Prostate gland (tissue), 2 donors: Measurements from ENCODE around the gene IGFBP3. TPM values are rescaled to one million over a fixed set of nuclear protein-coding genes. Genes with fewer than 3 reads are reported as not detected.
A peak's percentile ranks its signal among the peaks of the same experiment; 100 is the strongest.

Experiments
- DNase-seq: peaks from one replicate; pipeline ENCODE4 v3.0.0-alpha.2; 2019; ENCODE audit warnings: low spot score
- H3K27ac ChIP-seq, 2 donors: fragments of 200-600 bp; sonication (generic); 2 replicates each; pipeline ENCODE4 v1.5.1; 2017 to 2019
- H3K27me3 ChIP-seq: fragments of 200-600 bp; sonication (generic); replicated peaks from 2 replicates; pipeline ENCODE4 v1.5.1; 2019; ENCODE audit not compliant: insufficient read depth
- H3K36me3 ChIP-seq, 2 donors: fragments of 200-600 bp; sonication (generic); 1 replicate in 1 of 2; 2 replicates in 1 of 2; pipeline versions ENCODE4 v1.5.1 to v1.8.1; 2017 to 2019
- H3K4me1 ChIP-seq: fragments of 200-600 bp; sonication (generic); replicated peaks from 2 replicates; pipeline ENCODE4 v1.5.1; 2019
- H3K4me3 ChIP-seq, 2 donors: fragments of 200-600 bp; sonication (generic); 2 replicates each; pipeline ENCODE4 v1.5.1; 2017 to 2019
- H3K9me3 ChIP-seq: fragments of 200-600 bp; sonication (generic); 2 replicates; pipeline ENCODE4 v1.5.1; 2017
- POLR2A ChIP-seq: fragments of 450-650 bp; IDR thresholded peaks from one replicate; pipeline ENCODE4 v1.6.1; 2016; ENCODE audit warnings: antibody characterized with exemption, mild to moderate bottlenecking
- POLR2AphosphoS5 ChIP-seq: sonication (generic); formaldehyde crosslinking; IDR thresholded peaks from one replicate; pipeline ENCODE4 v1.6.1; 2017; ENCODE audit warnings: antibody characterized with exemption
- WGBS: methylation state at CpG from one replicate; pipeline ENCODE4 v1.1.5; 2018; 5-methylcytosine and 5-hydroxymethylcytosine counted together
- intact Hi-C: fragments of 100-400 bp; cut with DNase I; formaldehyde crosslinking; loops from one replicate; pipeline ENCODE4 v1.14.2; 2022
- total RNA-seq, 2 donors: library from RNA; depleted of rRNA; stranded (reverse); fragments of >200 nt; gene quantifications; one replicate each; pipeline ENCODE4 v1.1.0, GENCODE V29; 2016
- TF ChIP-seq, protein P1 (sequence below), 4 experiments: fragments of 200-600 bp in 2 of 4; fragments of 450-650 bp in 2 of 4; sonication (generic) in 2 of 4; IDR thresholded peaks; 1 replicate in 3 of 4; 2 replicates in 1 of 4; pipeline ENCODE4 v1.5.1; 2016 to 2019; ENCODE audit warnings: antibody characterized with exemption in 4 of 4, mild to moderate bottlenecking in 2 of 4, moderate library complexity in 2 of 4

The IGFBP3 gene
- total RNA-seq, 2 donors from 2014 or later = 71.6 to 105 TPM

- TF ChIP-seq POLR2A (no peak), POLR2AphosphoS5 (no peak)
- TF ChIP-seq, protein P1, sequence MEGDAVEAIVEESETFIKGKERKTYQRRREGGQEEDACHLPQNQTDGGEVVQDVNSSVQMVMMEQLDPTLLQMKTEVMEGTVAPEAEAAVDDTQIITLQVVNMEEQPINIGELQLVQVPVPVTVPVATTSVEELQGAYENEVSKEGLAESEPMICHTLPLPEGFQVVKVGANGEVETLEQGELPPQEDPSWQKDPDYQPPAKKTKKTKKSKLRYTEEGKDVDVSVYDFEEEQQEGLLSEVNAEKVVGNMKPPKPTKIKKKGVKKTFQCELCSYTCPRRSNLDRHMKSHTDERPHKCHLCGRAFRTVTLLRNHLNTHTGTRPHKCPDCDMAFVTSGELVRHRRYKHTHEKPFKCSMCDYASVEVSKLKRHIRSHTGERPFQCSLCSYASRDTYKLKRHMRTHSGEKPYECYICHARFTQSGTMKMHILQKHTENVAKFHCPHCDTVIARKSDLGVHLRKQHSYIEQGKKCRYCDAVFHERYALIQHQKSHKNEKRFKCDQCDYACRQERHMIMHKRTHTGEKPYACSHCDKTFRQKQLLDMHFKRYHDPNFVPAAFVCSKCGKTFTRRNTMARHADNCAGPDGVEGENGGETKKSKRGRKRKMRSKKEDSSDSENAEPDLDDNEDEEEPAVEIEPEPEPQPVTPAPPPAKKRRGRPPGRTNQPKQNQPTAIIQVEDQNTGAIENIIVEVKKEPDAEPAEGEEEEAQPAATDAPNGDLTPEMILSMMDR (IDR thresholded peaks at IDR 0.05) = no peak
- intact Hi-C loops = no loop called here
Measured at GRCh38 chr7:45873035-45873354, 48.1 kb downstream of the IGFBP3 start, which contains the start of gene CCDC201. TSS of gene CCDC201 (minus strand) at chr7:45873082. CDS start at chr7:45873007, 75 bp downstream.

DNA sequence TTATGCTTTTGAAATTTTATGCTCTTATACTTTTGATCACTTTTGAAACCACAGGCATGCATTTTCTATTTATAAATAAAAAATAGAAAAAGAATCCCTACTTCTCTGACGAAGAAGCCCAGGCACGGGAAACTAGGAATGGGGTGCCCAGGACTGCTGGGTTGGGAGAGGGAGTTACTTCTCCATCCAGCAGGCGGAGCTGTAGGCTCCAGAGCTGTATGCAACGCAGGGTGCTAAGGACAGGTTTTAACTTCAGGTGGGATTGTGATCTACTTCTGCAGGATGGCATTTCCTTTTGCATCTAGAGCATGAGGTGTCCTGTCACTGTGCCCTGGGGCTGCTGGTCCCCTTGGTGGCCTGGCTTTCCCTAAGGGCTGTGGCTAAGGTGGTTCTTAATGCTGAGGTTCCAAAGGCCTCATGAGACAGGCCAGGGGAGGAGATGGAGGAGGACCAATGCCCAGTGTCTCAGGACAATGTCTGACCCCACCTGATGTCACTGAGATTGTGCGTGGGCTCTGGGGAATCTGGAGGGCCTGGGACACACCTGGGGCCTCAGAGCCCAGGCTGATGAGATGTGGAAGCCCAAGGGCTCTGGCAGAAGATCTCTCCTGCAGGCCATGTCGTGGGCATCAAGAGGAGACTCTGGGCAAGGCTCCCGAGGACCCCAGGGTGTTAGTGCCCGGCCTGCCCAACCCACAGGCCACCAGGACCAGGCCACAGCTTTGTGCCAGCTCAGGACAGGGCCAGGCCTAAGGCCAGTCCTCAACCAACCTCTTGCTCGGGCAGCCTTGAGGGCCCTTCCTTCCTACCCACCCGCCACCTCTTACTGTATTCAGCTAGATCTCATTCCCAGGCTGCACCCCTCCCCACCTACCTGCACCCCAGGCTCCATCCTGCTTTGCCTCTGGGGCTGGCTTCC lies 48.7 kb downstream of the IGFBP3 start:
- TF ChIP-seq, protein P1 (IDR thresholded peaks at IDR 0.05) = peak in 1 of 4 experiments; percentile 14
- no peak for TF ChIP-seq POLR2AphosphoS5
- DNase-seq = no peak
- Histone ChIP-seq H3K27me3 (no peaks in the 10 kb centered on the region), H3K4me1 (no peaks in the 10 kb centered on the region), H3K4me3 (no peak overlapping the region), H3K36me3 (no peaks in the 10 kb centered on the region), H3K9me3 (no peaks in the 10 kb centered on the region), H3K27ac (no peak overlapping the region)
- WGBS = 79% methylated on average over 10 of the region's 10 CpGs
- intact Hi-C loops = no loop called here

More at GRCh38 chr7:45873035-45873354, 48.1 kb downstream of the IGFBP3 start, which contains the start of gene CCDC201:
- H3K36me3 ChIP-seq = no peaks in the 10 kb centered on the region
- no peaks in the 10 kb centered on the region for H3K27me3 ChIP-seq
- H3K4me1 ChIP-seq = no peaks in the 10 kb centered on the region
- DNase-seq = no peak
- no peak within 1 kb of the TSS for H3K4me3 ChIP-seq
- 95% methylated on average over 7 of the region's 7 CpGs for WGBS
- no peaks in the 10 kb centered on the region for H3K9me3 ChIP-seq
- H3K27ac ChIP-seq = no peak within 1 kb of the TSS

- no peaks in the 10 kb centered on the region for H3K27me3 ChIP-seq
- WGBS = 52% methylated on average over 4 of the region's 4 CpGs
- TF ChIP-seq POLR2AphosphoS5 (no peak), POLR2A (no peak)
- TF ChIP-seq, protein P1 (IDR thresholded peaks at IDR 0.05) = no peak
- no peak overlapping the region for H3K4me3 ChIP-seq
- intact Hi-C loops = no loop called here
- H3K4me1 ChIP-seq = no peaks in the 10 kb centered on the region
- H3K9me3 ChIP-seq = no peaks in the 10 kb centered on the region
- no peak overlapping the region for H3K27ac ChIP-seq
- no peak for DNase-seq
- H3K36me3 ChIP-seq = no peaks in the 10 kb centered on the region
Measured at GRCh38 chr7:45869426-45869825, 51.6 kb downstream of the IGFBP3 start.

GRCh38 chr7:45867471-45867870 lies 53.6 kb downstream of the IGFBP3 start:
- intact Hi-C loops = no loop called here
- no peak for DNase-seq
- Histone ChIP-seq H3K9me3 (no peaks in the 10 kb centered on the region), H3K4me1 (no peaks in the 10 kb centered on the region), H3K36me3 (no peaks in the 10 kb centered on the region), H3K27ac (no peak overlapping the region), H3K4me3 (no peak overlapping the region), H3K27me3 (no peaks in the 10 kb centered on the region)
- TF ChIP-seq POLR2AphosphoS5 (no peak), POLR2A (no peak)
- TF ChIP-seq, protein P1 (IDR thresholded peaks at IDR 0.05) = no peak
- WGBS = 45% methylated on average over 2 of the region's 2 CpGs
